ENCODE measurements around the gene EFR3B.

Gene EFR3B

DNA sequence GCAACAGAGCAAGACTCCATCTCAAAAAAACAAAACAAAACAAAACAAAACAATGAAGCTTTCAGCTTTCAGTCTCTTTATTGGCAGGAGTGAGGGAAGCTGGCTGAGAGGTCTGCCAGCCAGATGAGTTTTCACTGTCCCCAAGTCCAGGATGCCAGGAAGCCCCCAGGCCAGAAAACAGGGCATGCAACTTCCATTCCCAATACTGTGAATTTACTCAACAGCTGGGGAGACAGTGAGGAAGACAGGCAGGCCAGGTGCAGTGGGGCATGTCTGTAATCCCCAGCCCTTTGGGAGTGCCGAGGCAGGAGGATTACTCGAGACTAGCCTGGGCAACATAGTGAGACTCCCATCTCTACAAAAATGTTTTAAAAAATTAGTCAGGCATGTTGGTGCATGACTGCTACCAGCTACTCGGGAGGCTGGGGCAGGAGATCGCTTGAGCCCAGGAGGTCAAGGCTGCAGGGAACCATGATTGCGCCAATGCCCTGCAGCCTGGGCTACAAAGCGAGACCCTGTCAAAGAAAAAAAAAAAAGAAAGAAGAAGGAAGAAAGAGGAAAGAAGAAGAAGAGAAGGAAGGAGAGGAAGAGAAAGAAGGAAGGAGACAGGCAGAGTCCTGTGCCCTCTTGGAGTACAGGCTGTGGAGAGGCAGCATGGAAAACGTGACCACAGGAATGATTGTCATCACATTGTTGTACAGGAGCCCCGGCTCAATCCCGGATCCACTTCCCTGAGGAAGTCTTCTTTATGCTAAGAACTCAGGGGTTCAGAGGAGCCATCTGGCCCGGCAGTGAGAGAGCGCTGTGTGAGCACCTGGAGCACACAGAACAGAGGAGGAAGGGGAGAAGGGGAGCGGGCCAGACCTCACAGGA, 155.7 kb downstream of the EFR3B start:
- TF ChIP-seq CTCF (IDR thresholded peaks at IDR 0.05; ENCODE audit: extremely low read depth, missing control alignments), result no peak
- no peak for DNase-seq (ENCODE audit: low spot score)

DNA sequence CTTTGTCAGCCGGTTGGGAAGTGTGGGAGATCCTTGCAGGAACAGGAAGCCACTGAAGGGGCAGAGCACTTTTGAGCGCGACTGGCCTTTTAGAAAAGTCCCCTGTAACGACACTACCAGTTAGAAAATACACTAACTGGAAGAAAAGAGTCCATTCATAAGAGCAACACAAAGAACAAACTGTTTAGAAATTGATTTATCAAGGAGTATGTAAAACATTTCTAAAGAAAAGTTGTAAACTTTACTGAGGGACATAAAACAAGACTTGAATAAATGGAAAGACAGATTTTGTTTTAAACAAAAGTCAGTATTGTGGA, 156.3 kb downstream of the EFR3B start:
- TF ChIP-seq CTCF (IDR thresholded peaks at IDR 0.05; ENCODE audit: extremely low read depth, missing control alignments), result no peak
- DNase-seq (ENCODE audit: low spot score), result no peak

DNA sequence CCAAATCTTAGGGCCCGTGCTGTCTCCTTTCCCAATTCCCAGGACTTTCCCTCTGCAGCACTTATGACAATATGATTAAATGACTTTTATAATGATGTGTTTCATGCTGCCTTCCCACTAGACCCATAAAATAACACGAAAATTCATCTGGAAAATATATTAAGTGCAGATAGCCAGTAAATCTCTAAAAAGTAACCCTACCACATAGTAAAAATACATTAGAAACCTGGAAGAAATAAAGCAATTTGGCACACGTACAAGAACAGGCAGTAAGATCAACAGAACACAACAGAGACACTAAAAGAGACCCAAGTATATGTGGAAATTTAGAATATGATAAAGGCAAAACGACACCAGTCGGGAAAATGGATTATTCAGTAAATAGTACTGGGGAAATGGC, 156.7 kb downstream of the EFR3B start:
- no peak for TF ChIP-seq CTCF (IDR thresholded peaks at IDR 0.05; ENCODE audit: extremely low read depth, missing control alignments)
- no peak for DNase-seq (ENCODE audit: low spot score)

DNA sequence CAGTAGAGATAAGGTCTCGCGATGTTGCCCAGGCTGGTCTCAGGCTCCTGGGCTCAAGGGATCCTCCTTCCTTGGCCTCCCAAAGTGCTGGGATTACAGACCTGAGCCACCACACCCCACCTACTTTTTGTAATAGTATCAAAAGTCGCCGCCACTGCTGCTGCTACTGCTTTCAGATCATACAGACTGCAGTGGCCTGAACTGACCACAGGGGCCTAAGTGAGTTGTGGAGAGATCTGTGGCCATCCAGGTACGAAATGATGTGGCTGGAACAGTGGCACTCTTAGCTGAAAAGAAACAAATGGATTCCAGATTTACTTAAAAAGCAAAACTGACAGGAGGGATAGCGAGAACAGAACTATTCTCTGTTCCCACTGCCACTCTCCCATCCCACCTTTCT, 159.4 kb downstream of the EFR3B start:
- DNase-seq (ENCODE audit: low spot score), result no peak
- no peak for TF ChIP-seq CTCF (IDR thresholded peaks at IDR 0.05; ENCODE audit: extremely low read depth, missing control alignments)

GRCh38 chr2:25201794-25202193, 159.9 kb downstream of the EFR3B start:
- no peak for TF ChIP-seq CTCF (IDR thresholded peaks at IDR 0.05; ENCODE audit: extremely low read depth, missing control alignments)

DNA sequence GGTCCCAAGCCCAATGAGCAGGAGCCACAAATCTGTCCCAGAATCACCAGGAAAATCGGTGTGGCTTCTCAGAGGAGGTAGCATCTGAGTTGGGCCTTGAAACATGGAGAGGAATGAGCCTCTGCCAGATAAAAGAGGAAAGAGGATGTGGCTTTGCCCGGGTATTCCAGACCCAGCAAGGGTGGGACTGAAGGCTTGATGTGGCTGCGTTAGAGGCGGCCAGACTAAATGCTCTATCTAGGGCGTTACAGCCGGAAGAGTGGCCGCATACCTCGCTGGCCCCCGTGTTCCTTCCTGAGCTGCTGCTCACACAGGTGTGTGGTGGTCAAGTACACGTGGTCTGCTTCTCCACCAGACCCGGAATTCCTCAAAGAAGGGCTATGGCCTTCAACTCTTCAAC, 160.4 kb downstream of the EFR3B start:
- no peak for DNase-seq (ENCODE audit: low spot score)
- TF ChIP-seq CTCF (IDR thresholded peaks at IDR 0.05; ENCODE audit: extremely low read depth, missing control alignments), result no peak

More at GRCh38 chr2:25201794-25202193, 159.9 kb downstream of the EFR3B start:
- no peak for DNase-seq (ENCODE audit: low spot score)

DNA sequence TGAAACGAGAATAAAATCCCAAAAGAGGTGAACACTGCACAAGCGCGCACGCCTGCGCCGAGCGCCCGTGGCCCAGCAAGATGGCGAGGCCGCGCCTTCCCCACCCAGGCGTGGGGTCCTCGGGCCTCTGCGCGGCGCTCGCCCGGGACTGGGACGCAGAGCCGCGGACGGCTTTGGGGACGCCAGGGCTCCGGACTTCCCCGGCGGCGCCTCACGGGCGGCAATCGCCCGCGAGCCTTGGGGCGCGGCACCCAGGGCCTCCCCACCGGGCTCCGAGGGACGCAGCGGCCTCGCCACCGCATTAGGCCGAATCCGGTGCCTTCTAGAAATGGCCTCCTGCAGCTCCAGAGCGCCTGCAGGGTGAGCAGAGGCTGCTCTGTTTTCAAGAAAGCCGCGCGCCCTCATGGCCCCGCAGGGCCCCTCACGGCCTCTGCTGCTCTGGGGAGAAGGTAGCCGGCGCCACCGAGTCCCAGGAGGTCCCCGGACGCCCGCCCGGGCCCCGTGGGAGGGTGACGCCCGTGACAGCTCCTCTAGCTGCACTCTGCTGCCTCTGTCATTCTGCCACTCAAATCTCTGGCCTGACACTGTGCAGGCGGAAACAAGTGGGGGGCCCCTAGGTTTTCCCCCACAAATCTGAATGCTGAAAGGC, 162.4 kb downstream of the EFR3B start:
- peak; percentile 82 for DNase-seq (ENCODE audit: low spot score)

More for the DNA sequence above, 162.4 kb downstream of the EFR3B start:
- TF ChIP-seq CTCF (IDR thresholded peaks at IDR 0.05; ENCODE audit: extremely low read depth, missing control alignments), result no peak

All from GM20000 (cell line).